GM13977 (cell line): ENCODE measurements around the gene NPSR1.
"Not testable (repeated sequence)": the region's sequence is repeated elsewhere in the genome, so short reads cannot be mapped to it uniquely, and the experiment has no call there.

Experiments used
- DNase-seq: peaks from one replicate; pipeline ENCODE4 v3.0.0; 2012; ENCODE audit warnings: low spot score
- in situ Hi-C: fragments of 300-500 bp; cut with MboI; formaldehyde crosslinking; loops from one replicate; pipeline ENCODE4 v1.12.0; 2022; ENCODE audit warnings: low sequenced_read_pairs, low pct_unique_long_range_greater_than_20kb, mixed read lengths, inconsistent platforms; ENCODE audit not compliant: unreplicated experiment
- TF ChIP-seq, protein P1 (sequence below): IDR thresholded peaks from 2 replicates; pipeline ENCODE4 v1.5.1; 2012; ENCODE audit warnings: mild to moderate bottlenecking, control low read depth; ENCODE audit not compliant: insufficient read depth; ENCODE audit errors: extremely low read depth, missing control alignments

Gene NPSR1

DNA sequence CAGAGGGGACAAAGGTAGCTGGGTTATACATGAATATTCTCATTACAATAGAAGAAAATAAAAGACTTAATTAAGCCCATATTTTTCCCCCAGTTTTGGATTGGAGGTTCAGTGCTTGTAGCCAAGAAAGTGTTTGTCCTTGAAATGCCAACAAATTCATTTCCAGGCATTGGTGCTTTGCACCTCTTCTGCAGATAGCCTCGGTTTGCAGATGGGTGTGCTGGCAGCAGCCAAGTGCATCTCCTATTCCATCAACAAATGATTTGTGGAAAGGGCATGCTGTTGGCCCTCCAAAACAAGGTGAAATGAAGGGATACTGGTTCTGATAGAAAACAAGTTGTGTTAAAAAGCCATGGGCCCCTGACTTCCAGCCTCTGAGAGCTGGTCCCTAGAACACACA lies 192.0 kb downstream of the NPSR1 start:
- no peak for DNase-seq
- TF ChIP-seq, protein P1, sequence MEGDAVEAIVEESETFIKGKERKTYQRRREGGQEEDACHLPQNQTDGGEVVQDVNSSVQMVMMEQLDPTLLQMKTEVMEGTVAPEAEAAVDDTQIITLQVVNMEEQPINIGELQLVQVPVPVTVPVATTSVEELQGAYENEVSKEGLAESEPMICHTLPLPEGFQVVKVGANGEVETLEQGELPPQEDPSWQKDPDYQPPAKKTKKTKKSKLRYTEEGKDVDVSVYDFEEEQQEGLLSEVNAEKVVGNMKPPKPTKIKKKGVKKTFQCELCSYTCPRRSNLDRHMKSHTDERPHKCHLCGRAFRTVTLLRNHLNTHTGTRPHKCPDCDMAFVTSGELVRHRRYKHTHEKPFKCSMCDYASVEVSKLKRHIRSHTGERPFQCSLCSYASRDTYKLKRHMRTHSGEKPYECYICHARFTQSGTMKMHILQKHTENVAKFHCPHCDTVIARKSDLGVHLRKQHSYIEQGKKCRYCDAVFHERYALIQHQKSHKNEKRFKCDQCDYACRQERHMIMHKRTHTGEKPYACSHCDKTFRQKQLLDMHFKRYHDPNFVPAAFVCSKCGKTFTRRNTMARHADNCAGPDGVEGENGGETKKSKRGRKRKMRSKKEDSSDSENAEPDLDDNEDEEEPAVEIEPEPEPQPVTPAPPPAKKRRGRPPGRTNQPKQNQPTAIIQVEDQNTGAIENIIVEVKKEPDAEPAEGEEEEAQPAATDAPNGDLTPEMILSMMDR: no peak
- in situ Hi-C loops: loop anchor here (25.0 kb wide), 1 partner anchor 187 kb away; the partner anchor contains the start of gene DPY19L1

DNA sequence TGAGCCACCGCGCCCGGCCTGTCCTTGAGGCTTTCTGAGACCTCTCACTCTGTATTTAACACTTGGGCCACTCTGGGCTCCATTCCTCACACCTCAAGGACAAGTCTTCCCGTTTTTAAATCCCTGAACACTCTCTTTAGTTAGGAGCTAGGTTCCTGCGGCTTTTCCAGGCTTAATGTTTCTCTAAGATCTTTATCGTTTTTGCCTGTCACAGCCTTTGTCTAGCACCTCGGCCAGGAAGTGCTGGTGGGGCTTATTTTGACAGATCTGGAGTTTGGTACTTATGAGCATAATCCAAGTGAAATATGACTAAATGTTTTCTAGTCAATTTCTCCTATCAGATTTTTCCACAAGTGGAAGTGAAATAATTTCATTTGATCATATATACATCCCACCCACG lies 192.7 kb downstream of the NPSR1 start:
- no peak for DNase-seq
- TF ChIP-seq, protein P1: no peak
- in situ Hi-C loops: no loop called here

DNA sequence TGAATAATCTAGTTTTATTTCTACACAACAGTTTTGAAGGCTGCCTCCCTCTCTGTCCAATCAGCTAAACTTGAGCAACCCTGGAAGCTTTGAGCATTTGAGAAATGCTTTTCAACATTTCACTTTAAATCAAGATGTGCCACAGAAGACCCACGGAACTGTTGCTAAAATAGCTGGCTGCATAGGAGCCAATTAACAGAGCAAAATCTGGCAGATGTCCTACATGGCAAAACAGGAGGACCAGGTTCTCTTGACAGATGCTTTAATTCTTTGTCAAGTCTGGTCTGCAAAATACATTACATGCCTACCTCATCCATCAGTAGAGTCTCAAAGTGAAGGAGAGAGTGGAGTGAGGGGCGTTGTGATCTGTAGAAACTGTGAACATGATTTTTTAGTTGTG lies 193.4 kb downstream of the NPSR1 start:
- DNase-seq: no peak
- TF ChIP-seq, protein P1: no peak
- in situ Hi-C loops: no loop called here

DNA sequence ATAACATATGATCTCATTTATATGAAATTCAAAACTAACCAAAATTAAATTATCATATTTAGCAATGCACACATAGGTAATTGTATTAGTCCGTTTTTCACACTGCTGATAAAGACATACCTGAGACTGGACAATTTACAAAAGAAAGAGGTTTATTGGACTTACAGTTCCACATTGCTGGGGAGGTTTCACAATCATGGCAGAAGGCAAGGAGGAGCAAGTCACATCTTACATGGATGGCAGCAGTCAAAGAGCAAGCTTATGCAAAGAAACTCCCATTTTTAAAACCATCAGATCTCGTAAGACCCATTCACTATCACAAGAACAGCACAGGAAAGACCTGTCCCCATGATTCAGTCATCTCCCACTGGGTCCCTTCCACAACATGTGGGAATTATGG lies 200.4 kb downstream of the NPSR1 start:
- DNase-seq, in situ Hi-C loops: not testable (repeated sequence)

DNA sequence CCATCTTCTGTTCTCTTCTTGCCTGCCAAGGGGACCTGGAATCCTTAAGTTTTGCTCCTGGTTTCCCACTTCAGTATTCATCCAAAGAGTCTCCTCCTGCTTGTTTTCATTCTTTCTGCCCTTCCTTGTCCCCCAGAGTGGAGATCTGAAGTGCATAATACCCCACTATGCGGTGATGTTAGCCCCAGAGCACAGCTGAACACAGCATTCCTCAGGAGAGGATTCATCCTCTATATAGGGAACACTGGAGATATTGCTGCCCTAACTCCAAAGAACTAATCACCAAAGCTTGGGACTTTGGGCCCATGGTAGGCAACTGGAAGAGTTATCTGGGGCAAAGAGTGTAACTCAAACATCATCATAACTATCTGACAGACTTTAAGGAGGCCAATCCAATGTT lies 201.3 kb downstream of the NPSR1 start:
- DNase-seq, in situ Hi-C loops: not testable (repeated sequence)

DNA sequence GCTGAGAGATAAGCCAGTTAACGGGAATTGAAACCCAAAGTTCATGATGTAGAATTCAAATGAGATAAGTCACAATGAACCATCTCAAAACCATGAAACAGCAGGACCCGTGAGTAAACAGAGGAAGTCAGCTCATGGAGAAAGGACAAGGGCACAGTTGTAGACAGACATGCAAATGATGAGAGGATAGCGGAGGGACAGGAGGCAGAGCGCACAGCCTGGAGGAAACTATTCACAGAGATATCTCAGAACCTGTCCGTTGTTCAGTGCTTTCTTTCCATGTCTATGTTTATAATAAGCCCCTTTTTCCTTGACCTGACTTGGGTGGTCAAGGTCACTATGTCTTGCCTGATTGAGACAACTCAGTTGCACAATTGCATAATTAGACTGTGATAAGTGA lies 208.2 kb downstream of the NPSR1 start:
- in situ Hi-C loops, DNase-seq: not testable (repeated sequence)

DNA sequence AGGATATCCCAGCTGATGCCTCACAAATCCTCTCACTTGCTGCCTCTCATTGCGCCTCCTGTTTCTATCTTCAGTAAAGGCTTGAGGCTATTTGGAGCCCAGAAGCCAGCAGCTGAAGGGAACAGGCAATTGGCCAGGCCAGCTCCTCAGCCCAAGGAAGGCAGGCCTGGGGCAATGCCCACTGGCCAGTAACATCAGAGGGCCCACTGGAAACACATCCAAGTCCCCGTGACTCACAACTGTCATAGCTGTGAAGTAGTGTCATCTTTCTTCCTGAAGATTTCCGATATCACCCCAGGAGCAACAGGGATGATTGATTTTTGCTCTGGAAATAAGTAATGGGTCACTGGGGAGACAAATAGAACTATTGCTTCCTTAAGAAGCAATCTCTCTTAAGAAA lies 209.3 kb downstream of the NPSR1 start:
- DNase-seq, in situ Hi-C loops: not testable (repeated sequence)

DNA sequence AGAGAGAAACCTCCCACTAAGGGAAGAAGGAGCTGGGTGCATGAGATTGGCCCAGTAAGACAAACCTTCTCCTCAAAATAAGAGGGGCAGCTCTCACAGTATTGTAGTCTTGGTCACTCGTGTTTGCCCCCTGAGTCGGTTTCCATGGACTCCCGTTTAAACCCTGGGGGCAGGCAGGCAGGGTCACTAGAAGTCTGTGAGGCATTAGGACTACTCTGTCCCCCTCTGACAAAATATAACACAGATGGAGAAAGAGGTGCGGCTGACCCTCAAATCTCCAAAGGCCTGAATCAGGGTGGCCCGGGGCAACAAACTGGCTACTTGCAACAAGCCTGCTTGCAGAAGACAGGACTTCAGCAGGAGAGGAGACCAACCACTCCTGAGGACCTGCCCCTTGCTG lies 210.6 kb downstream of the NPSR1 start:
- DNase-seq, in situ Hi-C loops: not testable (repeated sequence)

DNA sequence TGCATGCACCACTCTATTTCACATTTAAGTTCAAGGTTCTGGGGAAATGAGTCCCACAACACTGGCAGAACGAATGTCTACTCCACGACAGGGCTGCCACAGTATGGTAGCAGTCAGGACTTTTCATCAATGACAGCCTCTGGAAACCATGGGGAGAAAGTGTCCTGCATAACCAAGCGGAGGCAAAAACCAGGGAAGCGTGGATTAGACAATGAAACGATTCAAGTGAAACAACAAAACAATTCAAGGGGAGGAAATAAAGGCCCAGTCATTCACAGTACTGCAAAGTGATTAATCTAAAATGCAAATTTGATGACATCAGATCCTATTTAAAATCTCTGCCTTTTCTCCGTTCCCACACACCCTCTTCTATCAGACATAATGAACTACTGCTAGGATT lies 211.0 kb downstream of the NPSR1 start:
- no peak for DNase-seq
- in situ Hi-C loops: no loop called here
- TF ChIP-seq, protein P1: no peak

DNA sequence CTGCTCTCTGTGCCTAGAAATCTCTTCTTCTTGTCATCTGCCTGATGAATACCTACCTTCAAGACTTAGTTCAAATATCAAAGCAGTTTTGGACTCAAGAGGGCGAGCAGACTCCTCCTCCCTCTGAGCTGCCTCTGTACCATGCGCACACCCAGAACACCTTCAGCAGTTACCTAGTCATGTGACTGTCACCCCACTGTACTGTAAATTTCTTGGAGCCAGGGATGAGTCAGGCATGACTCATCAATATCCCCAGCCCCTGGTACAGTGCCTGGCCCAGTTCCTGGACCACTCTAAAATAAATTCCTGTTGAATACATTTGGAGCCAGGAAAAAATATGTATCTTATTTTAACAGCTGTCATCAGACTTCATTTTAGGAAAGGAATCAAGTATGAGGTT lies 212.0 kb downstream of the NPSR1 start:
- DNase-seq, in situ Hi-C loops: not testable (repeated sequence)

DNA sequence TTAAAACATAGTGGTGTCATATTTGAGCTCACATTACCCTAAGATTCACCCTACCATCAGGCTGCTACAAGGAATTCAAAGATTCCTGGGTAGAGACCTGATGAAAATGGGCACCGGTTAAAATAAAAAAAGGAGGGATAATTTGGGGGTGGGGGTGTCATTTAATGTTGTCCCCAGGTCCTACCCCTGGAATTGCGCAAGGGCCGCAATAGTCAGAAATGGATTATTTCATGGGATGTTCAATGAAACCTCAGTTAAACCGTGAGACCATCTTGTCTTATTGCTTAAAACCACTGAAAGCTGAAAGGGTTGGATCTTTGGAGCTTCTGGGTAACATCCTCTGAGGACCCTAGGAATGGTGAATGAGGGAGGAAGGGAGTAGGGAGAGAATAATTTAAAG lies 216.3 kb downstream of the NPSR1 start:
- in situ Hi-C loops, DNase-seq: not testable (repeated sequence)
